GM19238 (cell line): ENCODE results near the gene POLR2F.

Experiments used
- DNase-seq: peaks from one replicate; pipeline ENCODE4 v3.0.0; 2011; ENCODE audit warnings: low spot score; ENCODE audit not compliant: insufficient read length

Gene POLR2F

GRCh38 chr22:37982151-37982785 is 28.8 kb downstream of the POLR2F start:
- DNase-seq = no peak

- DNase-seq = no peak
These were observed 29.7 kb downstream of the POLR2F start for GRCh38 chr22:37982938-37983859.

GRCh38 chr22:37983860-37984791 is 30.6 kb downstream of the POLR2F start, which contains the start of gene SOX10:
SOX10 (minus strand) TSS chr22:37984555; CDS start chr22:37983784, 771 bp downstream.
- no peak for DNase-seq

GRCh38 chr22:37985050-37985585 is 31.6 kb downstream of the POLR2F start:
- DNase-seq = no peak

GRCh38 chr22:37985751-37986281 is 32.3 kb downstream of the POLR2F start:
- no peak for DNase-seq

- no peak for DNase-seq
These were observed 32.9 kb downstream of the POLR2F start for GRCh38 chr22:37986371-37986770.

- no peak for DNase-seq
These were observed 35.9 kb downstream of the POLR2F start for GRCh38 chr22:37989146-37990045.

GRCh38 chr22:37990301-37990700 is 36.8 kb downstream of the POLR2F start:
- DNase-seq = no peak

- DNase-seq = no peak
These were observed 37.4 kb downstream of the POLR2F start for GRCh38 chr22:37990862-37991261.

- DNase-seq = no peak
These were observed 38.4 kb downstream of the POLR2F start for GRCh38 chr22:37991731-37992442.

GRCh38 chr22:37994049-37994448 is 40.5 kb downstream of the POLR2F start:
- DNase-seq = no peak

GRCh38 chr22:37994982-37995381 is 41.5 kb downstream of the POLR2F start:
- DNase-seq = no peak

GRCh38 chr22:37995460-37995859 is 42.0 kb downstream of the POLR2F start:
- DNase-seq = no peak

GRCh38 chr22:37996079-37996478 is 42.6 kb downstream of the POLR2F start:
- DNase-seq = no peak

- DNase-seq = no peak
These were observed 43.2 kb downstream of the POLR2F start for GRCh38 chr22:37996515-37997246.

- no peak for DNase-seq
These were observed 45.0 kb downstream of the POLR2F start for GRCh38 chr22:37998543-37998942.

- no peak for DNase-seq
These were observed 45.7 kb downstream of the POLR2F start for GRCh38 chr22:37999236-37999635.

- no peak for DNase-seq
These were observed 46.3 kb downstream of the POLR2F start for GRCh38 chr22:37999640-38000272.
